GM13977 (cell line): ENCODE results near the gene TECPR2.

Experiments used
- DNase-seq: peaks from one replicate; pipeline ENCODE4 v3.0.0; 2012; ENCODE audit warnings: low spot score
- in situ Hi-C: fragments of 300-500 bp; cut with MboI; formaldehyde crosslinking; loops from one replicate; pipeline ENCODE4 v1.12.0; 2022; ENCODE audit warnings: low sequenced_read_pairs, low pct_unique_long_range_greater_than_20kb, mixed read lengths, inconsistent platforms; ENCODE audit not compliant: unreplicated experiment
- TF ChIP-seq, protein P1 (sequence below): IDR thresholded peaks from 2 replicates; pipeline ENCODE4 v1.5.1; 2012; ENCODE audit warnings: mild to moderate bottlenecking, control low read depth; ENCODE audit not compliant: insufficient read depth; ENCODE audit errors: extremely low read depth, missing control alignments

TECPR2 gene

DNA sequence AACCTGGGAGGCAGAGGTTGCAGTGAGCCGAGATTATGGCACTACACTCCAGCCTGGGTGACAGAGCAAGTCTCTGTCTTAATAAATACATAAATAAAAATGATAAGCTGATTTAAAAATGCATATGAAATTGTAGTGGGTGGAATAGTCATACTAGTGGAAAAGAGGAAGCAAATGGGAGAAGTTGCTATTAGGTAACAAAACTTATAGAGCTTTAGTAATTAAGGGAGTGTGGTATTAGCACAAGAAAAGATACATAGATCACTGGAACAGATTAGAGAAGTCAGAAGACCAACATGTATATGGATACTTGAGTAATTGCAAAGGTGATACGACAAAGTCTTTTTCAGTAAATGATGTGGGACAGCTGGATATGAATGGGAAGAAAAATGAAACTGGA is 26.5 kb downstream of the TECPR2 start:
- TF ChIP-seq, protein P1, sequence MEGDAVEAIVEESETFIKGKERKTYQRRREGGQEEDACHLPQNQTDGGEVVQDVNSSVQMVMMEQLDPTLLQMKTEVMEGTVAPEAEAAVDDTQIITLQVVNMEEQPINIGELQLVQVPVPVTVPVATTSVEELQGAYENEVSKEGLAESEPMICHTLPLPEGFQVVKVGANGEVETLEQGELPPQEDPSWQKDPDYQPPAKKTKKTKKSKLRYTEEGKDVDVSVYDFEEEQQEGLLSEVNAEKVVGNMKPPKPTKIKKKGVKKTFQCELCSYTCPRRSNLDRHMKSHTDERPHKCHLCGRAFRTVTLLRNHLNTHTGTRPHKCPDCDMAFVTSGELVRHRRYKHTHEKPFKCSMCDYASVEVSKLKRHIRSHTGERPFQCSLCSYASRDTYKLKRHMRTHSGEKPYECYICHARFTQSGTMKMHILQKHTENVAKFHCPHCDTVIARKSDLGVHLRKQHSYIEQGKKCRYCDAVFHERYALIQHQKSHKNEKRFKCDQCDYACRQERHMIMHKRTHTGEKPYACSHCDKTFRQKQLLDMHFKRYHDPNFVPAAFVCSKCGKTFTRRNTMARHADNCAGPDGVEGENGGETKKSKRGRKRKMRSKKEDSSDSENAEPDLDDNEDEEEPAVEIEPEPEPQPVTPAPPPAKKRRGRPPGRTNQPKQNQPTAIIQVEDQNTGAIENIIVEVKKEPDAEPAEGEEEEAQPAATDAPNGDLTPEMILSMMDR: no peak
- no peak for DNase-seq
- in situ Hi-C loops: no loop called here

DNA sequence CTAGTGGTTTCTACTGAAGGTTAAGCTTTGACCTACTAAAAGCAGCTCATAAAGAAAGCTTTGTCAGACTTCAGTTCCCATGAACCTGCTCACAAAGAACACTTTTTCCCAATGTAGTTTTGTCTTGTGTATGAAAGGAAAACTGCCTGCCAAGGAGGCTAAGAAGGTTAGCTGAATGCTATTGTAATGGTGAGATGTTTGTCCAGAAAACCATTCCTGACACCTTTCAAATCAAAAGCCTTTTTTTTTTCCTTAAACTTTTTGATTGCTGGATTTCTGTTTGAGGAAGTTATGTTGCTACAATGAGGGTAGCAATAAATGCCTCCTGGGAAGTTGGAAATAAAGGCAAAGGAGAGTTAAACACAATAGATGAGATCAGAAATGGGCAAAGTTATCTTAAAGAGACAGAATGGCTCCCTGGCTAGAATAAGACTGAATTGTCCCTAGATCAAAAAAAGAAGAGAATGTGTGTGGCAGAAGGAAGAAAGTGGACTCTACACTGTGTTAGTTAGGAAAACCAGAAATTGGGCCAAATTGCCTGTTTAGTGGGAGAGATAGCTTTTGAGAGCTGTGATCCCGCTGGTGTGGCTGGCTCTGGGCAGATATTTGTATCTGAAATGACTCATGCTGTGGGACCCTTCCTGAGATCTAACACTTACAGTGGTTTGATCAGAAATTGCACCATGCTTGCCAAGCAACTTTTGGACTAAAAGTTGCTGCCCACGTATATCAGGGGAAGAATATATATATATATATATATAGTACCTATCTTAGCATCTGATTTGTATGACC is 27.5 kb downstream of the TECPR2 start:
- in situ Hi-C loops: no loop called here
- DNase-seq: no peak
- TF ChIP-seq, protein P1: no peak

DNA sequence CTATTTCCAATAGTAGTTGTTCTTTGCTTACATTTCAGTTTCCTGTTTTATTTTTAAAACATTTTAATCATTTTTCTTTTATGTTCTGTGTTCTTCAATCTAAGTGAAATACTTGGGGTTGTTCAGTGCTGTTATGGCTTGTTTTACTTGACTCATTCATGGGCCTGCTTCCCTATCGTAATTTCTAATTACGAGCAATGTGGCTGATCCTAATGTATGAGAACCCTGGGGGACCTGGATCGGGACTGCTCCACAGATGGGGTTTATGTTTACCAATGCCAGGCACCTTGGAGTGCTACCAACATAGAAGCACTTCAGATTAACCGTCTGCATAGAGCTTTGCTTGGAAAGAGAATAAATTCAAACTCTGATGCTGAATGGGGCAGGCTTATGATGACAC is 29.8 kb downstream of the TECPR2 start:
- in situ Hi-C loops: no loop called here
- TF ChIP-seq, protein P1: no peak
- no peak for DNase-seq

DNA sequence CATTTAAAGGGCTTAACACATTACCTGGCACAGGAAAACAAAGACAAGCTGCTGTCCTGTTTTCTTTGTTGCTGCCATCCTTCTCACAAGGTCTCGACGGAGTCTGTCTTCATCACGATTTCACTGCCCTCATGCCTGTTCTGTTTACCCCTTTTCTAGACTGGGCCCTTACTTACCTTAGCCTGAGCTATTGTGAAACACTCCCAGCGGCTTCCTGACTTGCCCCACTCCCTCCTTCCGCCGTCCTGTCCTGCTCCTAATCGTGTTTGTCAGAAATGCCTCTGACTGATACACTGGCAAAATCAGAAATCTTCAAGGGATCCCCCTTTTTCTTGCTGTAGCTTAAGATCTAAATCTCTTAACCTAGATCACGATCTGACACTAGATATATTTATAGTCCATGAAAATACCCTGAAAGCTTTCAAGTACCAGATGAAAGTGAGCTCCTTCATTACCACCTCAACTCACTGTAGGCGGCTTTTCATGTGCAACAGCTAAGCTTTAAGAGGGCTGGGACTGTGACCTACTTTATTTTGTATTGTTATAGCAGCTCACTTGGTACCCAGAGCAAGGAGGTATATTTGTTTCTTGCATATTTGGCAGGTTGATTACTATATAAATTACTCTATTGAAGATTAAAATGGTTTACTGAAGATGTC is 32.1 kb downstream of the TECPR2 start:
- in situ Hi-C loops: no loop called here
- TF ChIP-seq, protein P1: no peak
- DNase-seq: no peak

DNA sequence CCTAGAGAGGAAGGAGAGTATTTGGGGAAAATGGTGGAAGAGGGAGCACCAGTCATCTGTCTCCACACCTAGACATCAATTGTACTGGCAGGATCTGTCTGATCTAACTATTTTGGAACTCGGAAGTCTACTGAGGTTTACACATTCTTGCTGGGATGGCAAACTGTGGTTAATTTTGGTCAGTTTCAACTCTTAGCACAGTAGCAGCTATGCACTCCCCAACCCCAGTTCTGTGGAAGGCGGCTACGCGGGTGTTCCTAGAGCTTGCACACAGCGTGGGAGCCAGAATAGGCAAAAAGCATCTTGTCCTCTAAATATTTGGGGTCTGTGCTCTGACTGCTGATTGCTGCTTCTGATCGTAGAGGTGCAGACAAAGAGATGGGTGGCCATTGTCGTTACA is 33.8 kb downstream of the TECPR2 start:
- DNase-seq: no peak
- TF ChIP-seq, protein P1: no peak
- in situ Hi-C loops: no loop called here

DNA sequence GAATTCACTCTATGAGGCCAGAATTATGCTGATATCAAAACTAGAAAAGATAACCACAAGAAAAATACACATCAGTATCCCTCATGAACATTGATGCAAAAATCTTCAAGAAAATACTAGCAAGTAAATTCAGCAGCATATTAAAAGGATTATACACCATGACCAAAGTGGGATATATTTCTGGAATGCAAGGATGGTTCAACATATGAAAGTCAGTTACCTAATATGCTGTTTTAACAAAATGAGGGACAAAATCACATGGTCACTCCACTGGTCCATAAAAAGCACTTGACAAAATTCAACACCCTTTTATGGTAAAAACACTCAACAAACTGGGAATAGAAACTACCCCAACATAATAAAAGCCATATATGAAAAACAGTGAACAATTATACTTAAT is 40.3 kb downstream of the TECPR2 start:
- no peak for DNase-seq
- TF ChIP-seq, protein P1: no peak
- in situ Hi-C loops: no loop called here
